HEK293 (cell line): Measurements from ENCODE around the gene MYOT.

Experiments
- CTCF ChIA-PET: fragments of 350-600 bp; formaldehyde crosslinking; extraction: SDS; loops from one replicate; lab custom pipeline; 2021; ENCODE audit warnings: antibody characterized with exemption; lab: Yijun Ruan, JAX
- POLR2A ChIA-PET: fragments of 300-600 bp; formaldehyde crosslinking; extraction: SDS; loops from one replicate; lab custom pipeline; 2020; ENCODE audit warnings: antibody characterized with exemption, inconsistent platforms; lab: Yijun Ruan, JAX
- H3K27ac ChIP-seq: fragments of 200-500 bp; sonication (Bioruptor generic); 2 replicates; pipeline ENCODE4 v1.5.1; 2014; ENCODE audit warnings: low read depth, low read length, control low read depth, inconsistent platforms; ENCODE audit errors: extremely low read depth
- H3K36me3 ChIP-seq, 2 experiments: fragments of 200-500 bp in 1 of 2; sonication (Bioruptor generic) in 1 of 2; 1 replicate in 1 of 2; 2 replicates in 1 of 2; pipeline ENCODE4 v1.5.1; 2014 to 2017; ENCODE audit warnings: inconsistent platforms in 2 of 2, low read length in 2 of 2; ENCODE audit not compliant: control insufficient read depth in 2 of 2, insufficient read depth in 1 of 2
- H3K4me1 ChIP-seq: fragments of 200-500 bp; sonication (Bioruptor generic); 2 replicates; pipeline ENCODE4 v1.5.1; 2014; ENCODE audit warnings: mild to moderate bottlenecking, low read length, inconsistent platforms; ENCODE audit not compliant: control insufficient read depth, insufficient read depth
- H3K4me3 ChIP-seq: 2 replicates; pipeline ENCODE4 v1.5.1; 2011; ENCODE audit warnings: low read depth, mild to moderate bottlenecking, control low read depth, low read length, moderate library complexity
- H3K9me3 ChIP-seq: fragments of 200-500 bp; sonication (Bioruptor generic); 2 replicates; pipeline ENCODE4 v1.5.1; 2014; ENCODE audit warnings: low read depth, low read length, inconsistent platforms; ENCODE audit not compliant: control insufficient read depth, insufficient read depth
- BCL11B ChIP-seq: fragments of 450-650 bp; formaldehyde crosslinking; IDR thresholded peaks from 2 replicates; pipeline ENCODE4 v1.5.1; 2016; ENCODE audit warnings: low read depth, missing biosample characterization, missing genetic modification characterization
- HOXA7 ChIP-seq: sonication (generic); formaldehyde crosslinking; IDR thresholded peaks from 2 replicates; pipeline ENCODE4 v1.8.1; 2022; ENCODE audit warnings: missing genetic modification reagents, borderline replicate concordance
- KLF1 ChIP-seq: fragments of 450-650 bp; formaldehyde crosslinking; IDR thresholded peaks from 2 replicates; pipeline ENCODE4 v1.5.1; 2016; ENCODE audit warnings: missing biosample characterization, missing genetic modification characterization
- OSR2 ChIP-seq: fragments of 450-650 bp; formaldehyde crosslinking; IDR thresholded peaks from 2 replicates; pipeline ENCODE4 v1.5.1; 2016; ENCODE audit warnings: missing biosample characterization, missing genetic modification characterization
- OVOL3 ChIP-seq: fragments of 450-650 bp; formaldehyde crosslinking; IDR thresholded peaks from 2 replicates; pipeline ENCODE4 v1.5.1; 2016; ENCODE audit warnings: missing biosample characterization, missing genetic modification characterization
- REPIN1 ChIP-seq: fragments of 450-650 bp; formaldehyde crosslinking; IDR thresholded peaks from 2 replicates; pipeline ENCODE4 v1.5.1; 2017; ENCODE audit warnings: missing biosample characterization, missing genetic modification characterization, low read depth
- SCRT2 ChIP-seq: fragments of 450-650 bp; formaldehyde crosslinking; IDR thresholded peaks from 2 replicates; pipeline ENCODE4 v1.5.1; 2016; ENCODE audit warnings: missing biosample characterization, missing genetic modification characterization
- ZNF157 ChIP-seq: fragments of 450-650 bp; formaldehyde crosslinking; IDR thresholded peaks from 2 replicates; pipeline ENCODE4 v1.5.1; 2016; ENCODE audit warnings: missing biosample characterization, missing genetic modification characterization
- ZNF747 ChIP-seq: fragments of 450-650 bp; formaldehyde crosslinking; IDR thresholded peaks from 2 replicates; pipeline ENCODE4 v1.5.1; 2016; ENCODE audit warnings: missing biosample characterization, missing genetic modification characterization
- ZXDB ChIP-seq: fragments of 450-650 bp; formaldehyde crosslinking; IDR thresholded peaks from 2 replicates; pipeline ENCODE4 v1.5.1; 2016; ENCODE audit warnings: missing biosample characterization, missing genetic modification characterization
- TF ChIP-seq, protein P1 (sequence below): fragments of 450-650 bp; formaldehyde crosslinking; IDR thresholded peaks from 2 replicates; pipeline ENCODE4 v1.5.1; 2016; ENCODE audit warnings: missing biosample characterization, missing genetic modification characterization
- TF ChIP-seq, protein P2 (sequence below): fragments of 450-650 bp; formaldehyde crosslinking; IDR thresholded peaks from 2 replicates; pipeline ENCODE4 v1.5.1; 2017; ENCODE audit warnings: missing biosample characterization, missing genetic modification characterization
- TF ChIP-seq, protein P3 (sequence below): fragments of 450-650 bp; formaldehyde crosslinking; IDR thresholded peaks from 2 replicates; pipeline ENCODE4 v1.5.1; 2016; ENCODE audit warnings: missing biosample characterization, missing genetic modification characterization, low read depth
- TF ChIP-seq, protein P4 (sequence below): fragments of 450-650 bp; formaldehyde crosslinking; IDR thresholded peaks from 2 replicates; pipeline ENCODE4 v1.5.1; 2016; ENCODE audit warnings: missing biosample characterization, missing genetic modification characterization

MYOT gene

DNA sequence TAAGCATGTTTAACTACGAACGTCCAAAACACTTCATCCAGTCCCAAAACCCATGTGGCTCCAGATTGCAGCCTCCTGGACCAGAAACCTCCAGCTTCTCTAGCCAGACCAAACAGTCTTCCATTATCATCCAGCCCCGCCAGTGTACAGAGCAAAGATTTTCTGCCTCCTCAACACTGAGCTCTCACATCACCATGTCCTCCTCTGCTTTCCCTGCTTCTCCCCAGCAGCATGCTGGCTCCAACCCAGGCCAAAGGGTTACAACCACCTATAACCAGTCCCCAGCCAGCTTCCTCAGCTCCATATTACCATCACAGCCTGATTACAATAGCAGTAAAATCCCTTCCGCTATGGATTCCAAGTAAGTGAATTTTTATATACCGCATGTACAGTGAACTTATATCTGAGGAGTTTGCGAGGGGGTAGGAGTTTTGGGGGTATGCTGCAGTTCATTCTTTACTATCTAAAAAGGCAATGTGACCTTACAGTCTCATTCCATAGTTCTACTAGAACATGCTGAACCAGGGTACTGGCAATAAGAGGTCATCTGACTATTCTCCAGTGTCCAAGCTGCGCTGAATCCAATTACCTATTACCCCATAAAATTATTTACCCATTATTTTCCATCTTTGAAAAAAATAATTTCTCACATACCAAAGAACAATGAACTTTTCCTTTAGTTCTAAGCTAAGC is 3.1 kb downstream of the MYOT start:
- TF ChIP-seq, protein P1, sequence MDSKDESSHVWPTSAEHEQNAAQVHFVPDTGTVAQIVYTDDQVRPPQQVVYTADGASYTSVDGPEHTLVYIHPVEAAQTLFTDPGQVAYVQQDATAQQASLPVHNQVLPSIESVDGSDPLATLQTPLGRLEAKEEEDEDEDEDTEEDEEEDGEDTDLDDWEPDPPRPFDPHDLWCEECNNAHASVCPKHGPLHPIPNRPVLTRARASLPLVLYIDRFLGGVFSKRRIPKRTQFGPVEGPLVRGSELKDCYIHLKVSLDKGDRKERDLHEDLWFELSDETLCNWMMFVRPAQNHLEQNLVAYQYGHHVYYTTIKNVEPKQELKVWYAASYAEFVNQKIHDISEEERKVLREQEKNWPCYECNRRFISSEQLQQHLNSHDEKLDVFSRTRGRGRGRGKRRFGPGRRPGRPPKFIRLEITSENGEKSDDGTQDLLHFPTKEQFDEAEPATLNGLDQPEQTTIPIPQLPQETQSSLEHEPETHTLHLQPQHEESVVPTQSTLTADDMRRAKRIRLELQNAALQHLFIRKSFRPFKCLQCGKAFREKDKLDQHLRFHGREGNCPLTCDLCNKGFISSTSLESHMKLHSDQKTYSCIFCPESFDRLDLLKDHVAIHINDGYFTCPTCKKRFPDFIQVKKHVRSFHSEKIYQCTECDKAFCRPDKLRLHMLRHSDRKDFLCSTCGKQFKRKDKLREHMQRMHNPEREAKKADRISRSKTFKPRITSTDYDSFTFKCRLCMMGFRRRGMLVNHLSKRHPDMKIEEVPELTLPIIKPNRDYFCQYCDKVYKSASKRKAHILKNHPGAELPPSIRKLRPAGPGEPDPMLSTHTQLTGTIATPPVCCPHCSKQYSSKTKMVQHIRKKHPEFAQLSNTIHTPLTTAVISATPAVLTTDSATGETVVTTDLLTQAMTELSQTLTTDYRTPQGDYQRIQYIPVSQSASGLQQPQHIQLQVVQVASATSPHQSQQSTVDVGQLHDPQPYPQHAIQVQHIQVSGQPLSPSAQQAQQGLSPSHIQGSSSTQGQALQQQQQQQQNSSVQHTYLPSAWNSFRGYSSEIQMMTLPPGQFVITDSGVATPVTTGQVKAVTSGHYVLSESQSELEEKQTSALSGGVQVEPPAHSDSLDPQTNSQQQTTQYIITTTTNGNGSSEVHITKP (tag by site-specific recombination), result no peak
- no peak for TF ChIP-seq BCL11B (tag by site-specific recombination)
- TF ChIP-seq KLF1 (tag by site-specific recombination), result no peak
- TF ChIP-seq OSR2 (tag by site-specific recombination), result no peak
- TF ChIP-seq, protein P2, sequence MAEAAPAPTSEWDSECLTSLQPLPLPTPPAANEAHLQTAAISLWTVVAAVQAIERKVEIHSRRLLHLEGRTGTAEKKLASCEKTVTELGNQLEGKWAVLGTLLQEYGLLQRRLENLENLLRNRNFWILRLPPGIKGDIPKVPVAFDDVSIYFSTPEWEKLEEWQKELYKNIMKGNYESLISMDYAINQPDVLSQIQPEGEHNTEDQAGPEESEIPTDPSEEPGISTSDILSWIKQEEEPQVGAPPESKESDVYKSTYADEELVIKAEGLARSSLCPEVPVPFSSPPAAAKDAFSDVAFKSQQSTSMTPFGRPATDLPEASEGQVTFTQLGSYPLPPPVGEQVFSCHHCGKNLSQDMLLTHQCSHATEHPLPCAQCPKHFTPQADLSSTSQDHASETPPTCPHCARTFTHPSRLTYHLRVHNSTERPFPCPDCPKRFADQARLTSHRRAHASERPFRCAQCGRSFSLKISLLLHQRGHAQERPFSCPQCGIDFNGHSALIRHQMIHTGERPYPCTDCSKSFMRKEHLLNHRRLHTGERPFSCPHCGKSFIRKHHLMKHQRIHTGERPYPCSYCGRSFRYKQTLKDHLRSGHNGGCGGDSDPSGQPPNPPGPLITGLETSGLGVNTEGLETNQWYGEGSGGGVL, result no peak
- no peak for TF ChIP-seq ZNF157 (tag by site-specific recombination)
- TF ChIP-seq HOXA7 (CRISPR knock-in tag), result no peak
- no peaks in the 10 kb centered on the region for H3K9me3 ChIP-seq
- no peak overlapping the region for H3K27ac ChIP-seq
- ChIA-PET CTCF (interaction anchor here (0.7 kb wide), 1 partner anchor 17 kb away, joined by 5 read pairs; no protein-coding TSS in a partner anchor), POLR2A (interaction anchor here (0.8 kb wide), 1 partner anchor 12 kb away, joined by 3 read pairs; no protein-coding TSS in a partner anchor)
- H3K36me3 ChIP-seq, result no peaks in the 10 kb centered on the region
- no peak overlapping the region for H3K4me3 ChIP-seq
- H3K4me1 ChIP-seq, result no peaks in the 10 kb centered on the region

DNA sequence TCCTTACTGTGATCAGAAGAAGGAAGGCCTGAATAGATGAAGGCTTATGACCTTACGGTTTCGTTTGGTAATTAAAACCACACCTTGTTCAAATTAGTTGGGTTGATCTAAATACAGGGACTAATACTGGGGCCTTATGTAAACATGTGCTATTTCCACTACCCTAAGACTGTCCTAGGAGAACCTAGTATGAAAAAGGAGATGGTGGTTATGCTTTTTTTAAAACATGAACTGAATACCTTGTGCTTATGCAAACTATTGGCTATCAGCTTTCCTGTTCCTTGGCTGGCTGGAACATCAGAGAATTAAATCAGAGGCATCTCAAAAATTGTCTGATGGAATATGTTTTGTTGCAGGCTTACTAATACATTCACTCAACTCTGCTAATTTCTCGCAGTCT is 3.9 kb downstream of the MYOT start:
- TF ChIP-seq OVOL3 (tag by site-specific recombination), result no peak
- TF ChIP-seq REPIN1 (tag by site-specific recombination), result no peak
- TF ChIP-seq, protein P3, sequence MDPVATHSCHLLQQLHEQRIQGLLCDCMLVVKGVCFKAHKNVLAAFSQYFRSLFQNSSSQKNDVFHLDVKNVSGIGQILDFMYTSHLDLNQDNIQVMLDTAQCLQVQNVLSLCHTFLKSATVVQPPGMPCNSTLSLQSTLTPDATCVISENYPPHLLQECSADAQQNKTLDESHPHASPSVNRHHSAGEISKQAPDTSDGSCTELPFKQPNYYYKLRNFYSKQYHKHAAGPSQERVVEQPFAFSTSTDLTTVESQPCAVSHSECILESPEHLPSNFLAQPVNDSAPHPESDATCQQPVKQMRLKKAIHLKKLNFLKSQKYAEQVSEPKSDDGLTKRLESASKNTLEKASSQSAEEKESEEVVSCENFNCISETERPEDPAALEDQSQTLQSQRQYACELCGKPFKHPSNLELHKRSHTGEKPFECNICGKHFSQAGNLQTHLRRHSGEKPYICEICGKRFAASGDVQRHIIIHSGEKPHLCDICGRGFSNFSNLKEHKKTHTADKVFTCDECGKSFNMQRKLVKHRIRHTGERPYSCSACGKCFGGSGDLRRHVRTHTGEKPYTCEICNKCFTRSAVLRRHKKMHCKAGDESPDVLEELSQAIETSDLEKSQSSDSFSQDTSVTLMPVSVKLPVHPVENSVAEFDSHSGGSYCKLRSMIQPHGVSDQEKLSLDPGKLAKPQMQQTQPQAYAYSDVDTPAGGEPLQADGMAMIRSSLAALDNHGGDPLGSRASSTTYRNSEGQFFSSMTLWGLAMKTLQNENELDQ (tag by site-specific recombination), result no peak
- TF ChIP-seq SCRT2 (tag by site-specific recombination), result no peak
- TF ChIP-seq, protein P4, sequence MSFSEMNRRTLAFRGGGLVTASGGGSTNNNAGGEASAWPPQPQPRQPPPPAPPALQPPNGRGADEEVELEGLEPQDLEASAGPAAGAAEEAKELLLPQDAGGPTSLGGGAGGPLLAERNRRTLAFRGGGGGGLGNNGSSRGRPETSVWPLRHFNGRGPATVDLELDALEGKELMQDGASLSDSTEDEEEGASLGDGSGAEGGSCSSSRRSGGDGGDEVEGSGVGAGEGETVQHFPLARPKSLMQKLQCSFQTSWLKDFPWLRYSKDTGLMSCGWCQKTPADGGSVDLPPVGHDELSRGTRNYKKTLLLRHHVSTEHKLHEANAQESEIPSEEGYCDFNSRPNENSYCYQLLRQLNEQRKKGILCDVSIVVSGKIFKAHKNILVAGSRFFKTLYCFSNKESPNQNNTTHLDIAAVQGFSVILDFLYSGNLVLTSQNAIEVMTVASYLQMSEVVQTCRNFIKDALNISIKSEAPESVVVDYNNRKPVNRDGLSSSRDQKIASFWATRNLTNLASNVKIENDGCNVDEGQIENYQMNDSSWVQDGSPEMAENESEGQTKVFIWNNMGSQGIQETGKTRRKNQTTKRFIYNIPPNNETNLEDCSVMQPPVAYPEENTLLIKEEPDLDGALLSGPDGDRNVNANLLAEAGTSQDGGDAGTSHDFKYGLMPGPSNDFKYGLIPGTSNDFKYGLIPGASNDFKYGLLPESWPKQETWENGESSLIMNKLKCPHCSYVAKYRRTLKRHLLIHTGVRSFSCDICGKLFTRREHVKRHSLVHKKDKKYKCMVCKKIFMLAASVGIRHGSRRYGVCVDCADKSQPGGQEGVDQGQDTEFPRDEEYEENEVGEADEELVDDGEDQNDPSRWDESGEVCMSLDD, result no peak
- no peak for TF ChIP-seq ZNF747
- TF ChIP-seq ZXDB (tag by site-specific recombination), result no peak
- TF ChIP-seq, all 188 proteins: peak for 0
- no peaks in the 10 kb centered on the region for H3K9me3 ChIP-seq
- no peaks in the 10 kb centered on the region for H3K4me1 ChIP-seq
- H3K36me3 ChIP-seq, result no peaks in the 10 kb centered on the region
- no peak overlapping the region for H3K27ac ChIP-seq
- no peak overlapping the region for H3K4me3 ChIP-seq
- ChIA-PET CTCF (no interaction called here), POLR2A (interaction anchor here (0.8 kb wide), 1 partner anchor 11 kb away, joined by 3 read pairs; no protein-coding TSS in a partner anchor)
